GM23338 (cell line): ENCODE results near the gene CLSTN2. TPM values are rescaled to one million over a fixed set of nuclear protein-coding genes. Genes with fewer than 3 reads are reported as not detected.

Source experiments
- ATAC-seq: fragments of 200-7000 bp; cut with Tn5 transposase; 3 replicates; pipeline ENCODE4 v1.9.1; 2020
- DNase-seq: peaks from one replicate; pipeline ENCODE4 v3.0.0-alpha.2; 2015; ENCODE audit warnings: low spot score
- H2AFZ ChIP-seq: fragments of 200-600 bp; sonication (generic); 2 replicates; pipeline ENCODE4 v1.8.0; 2016; ENCODE audit warnings: antibody characterized with exemption, mild to moderate bottlenecking, moderate library complexity
- H3F3A ChIP-seq: fragments of 200-600 bp; sonication (generic); replicated peaks from 2 replicates; pipeline ENCODE4 v1.8.0; 2017; ENCODE audit warnings: antibody characterized with exemption, mixed run types, low read depth
- H3K27ac ChIP-seq: fragments of 200-600 bp; sonication (generic); 2 replicates; pipeline ENCODE4 v1.6.1; 2016; ENCODE audit warnings: low read depth
- H3K27me3 ChIP-seq: fragments of 200-600 bp; sonication (generic); 2 replicates; pipeline ENCODE4 v1.8.0; 2016; ENCODE audit warnings: mild to moderate bottlenecking, mixed run types, moderate library complexity; ENCODE audit not compliant: insufficient read depth
- H3K36me3 ChIP-seq: fragments of 200-600 bp; sonication (generic); 2 replicates; pipeline ENCODE4 v1.8.0; 2016; ENCODE audit warnings: mild to moderate bottlenecking; ENCODE audit not compliant: insufficient read depth
- H3K4me1 ChIP-seq: fragments of 200-600 bp; sonication (generic); 2 replicates; pipeline ENCODE4 v1.8.0; 2016; ENCODE audit warnings: mild to moderate bottlenecking, moderate library complexity; ENCODE audit not compliant: insufficient read depth
- H3K4me2 ChIP-seq: fragments of 200-600 bp; sonication (generic); 2 replicates; pipeline ENCODE4 v1.7.1; 2017; ENCODE audit warnings: mixed run types
- H3K4me3 ChIP-seq: fragments of 200-600 bp; sonication (generic); 2 replicates; pipeline ENCODE4 v1.6.1; 2016; ENCODE audit warnings: mixed run types
- H3K79me2 ChIP-seq: fragments of 200-600 bp; sonication (generic); replicated peaks from 2 replicates; pipeline ENCODE4 v1.8.0; 2017; ENCODE audit warnings: mild to moderate bottlenecking; ENCODE audit not compliant: insufficient read depth
- H3K9me2 ChIP-seq: fragments of 200-600 bp; sonication (generic); 2 replicates; pipeline ENCODE4 v1.8.0; 2017; ENCODE audit not compliant: insufficient read depth
- H4K20me1 ChIP-seq: fragments of 200-600 bp; sonication (generic); replicated peaks from 2 replicates; pipeline ENCODE4 v1.8.0; 2017; ENCODE audit warnings: mild to moderate bottlenecking; ENCODE audit not compliant: insufficient read depth
- H3K27ac Mint-ChIP-seq: 2 replicates; pipeline ENCODE4 v1.8.0; 2020; ENCODE audit warnings: inconsistent platforms, mild to moderate bottlenecking, moderate library complexity, mixed read lengths
- H3K27me3 Mint-ChIP-seq: 3 replicates; pipeline ENCODE4 v1.8.0; 2022; ENCODE audit warnings: low read depth, mild to moderate bottlenecking, moderate library complexity, mixed read lengths, inconsistent platforms; ENCODE audit not compliant: insufficient read depth, poor library complexity
- H3K36me3 Mint-ChIP-seq: 3 replicates; pipeline ENCODE4 v1.8.0; 2021; ENCODE audit warnings: low read depth, mild to moderate bottlenecking, inconsistent platforms, moderate library complexity, mixed read lengths
- H3K4me1 Mint-ChIP-seq: 3 replicates; pipeline ENCODE4 v1.8.0; 2020; ENCODE audit warnings: mild to moderate bottlenecking, inconsistent platforms, mixed read lengths
- H3K4me3 Mint-ChIP-seq: 3 replicates; pipeline ENCODE4 v1.8.0; 2021; ENCODE audit warnings: moderate library complexity, mild to moderate bottlenecking, inconsistent platforms, mixed read lengths
- H3K9me3 Mint-ChIP-seq: 3 replicates; pipeline ENCODE4 v1.8.0; 2020; ENCODE audit warnings: moderate library complexity, mild to moderate bottlenecking, inconsistent platforms, mixed read lengths
- CREB1 ChIP-seq: fragments of 250-450 bp; sonication (Bioruptor Pico); IDR thresholded peaks from 2 replicates; pipeline ENCODE4 v1.5.0; 2020; ENCODE audit warnings: low read depth, mild to moderate bottlenecking, moderate library complexity
- CTCF ChIP-seq, 2 experiments: fragments of 200-600 bp in 1 of 2; sonication (generic) in 1 of 2; conservative IDR thresholded peaks; 2 replicates each; pipeline versions ENCODE4 v1.5.1 to v1.6.1; 2016 to 2017; ENCODE audit warnings: antibody characterized with exemption in 2 of 2, low read depth in 2 of 2, mild to moderate bottlenecking in 2 of 2, moderate library complexity in 1 of 2
- JUNB ChIP-seq: IDR thresholded peaks from one replicate; pipeline ENCODE4 v1.6.1; 2016; ENCODE audit warnings: antibody characterized with exemption; ENCODE audit not compliant: unreplicated experiment
- REST ChIP-seq: IDR thresholded peaks from one replicate; pipeline ENCODE4 v1.6.1; 2018; ENCODE audit warnings: antibody characterized with exemption; ENCODE audit not compliant: unreplicated experiment
- ZNF331 ChIP-seq: fragments of 250-450 bp; sonication (Bioruptor Pico); IDR thresholded peaks from 2 replicates; pipeline ENCODE4 v1.5.0; 2020; ENCODE audit warnings: low read depth, mild to moderate bottlenecking, moderate library complexity
- polyA plus RNA-seq: library from polyadenylated mRNA; unstranded; fragments of >200 nt; fragmentation: Nextera tagmentation; extraction: Ambion mirVana; gene quantifications from 2 replicates; pipeline ENCODE4 v1.2.1, GENCODE V29; 2016
- total RNA-seq: library from RNA; depleted of rRNA; stranded (reverse); fragments of >200 nt; shearing (Covaris generic); gene quantifications from 2 replicates; pipeline ENCODE4 v1.2.3, GENCODE V29; 2014

The CLSTN2 gene
- total and polyA plus RNA-seq, 2 experiments from 2014 or later, result 0.11 to 0.83 TPM

DNA sequence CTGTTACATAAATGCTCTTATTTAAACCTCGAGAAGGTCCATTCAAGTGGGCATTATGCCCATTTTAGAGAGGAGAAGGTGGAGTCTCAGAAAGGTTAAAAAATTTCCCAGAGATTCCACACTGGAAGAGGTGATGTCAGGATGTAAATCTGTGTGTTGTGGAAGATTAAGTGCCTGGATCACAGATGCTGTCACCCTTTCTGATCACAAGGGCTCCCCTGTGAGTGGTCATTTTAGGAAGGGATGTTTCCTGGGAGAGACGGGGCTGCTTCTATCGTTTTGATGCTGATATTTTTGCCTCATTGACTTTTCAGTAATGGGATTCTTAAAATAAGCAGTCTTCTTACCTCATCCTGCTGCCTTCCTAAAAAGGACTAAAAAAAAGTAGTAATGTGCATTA lies 132.5 kb downstream of the CLSTN2 start:
- no peaks in the 10 kb centered on the region for H3K9me3 Mint-ChIP-seq
- no peaks in the 10 kb centered on the region for H3K27me3 Mint-ChIP-seq
- Histone ChIP-seq H3K36me3 (no peaks in the 10 kb centered on the region), H3K4me2 (no peak overlapping the region), H3F3A (no peaks in the 10 kb centered on the region), H3K79me2 (no peaks in the 10 kb centered on the region), H3K4me3 (no peak overlapping the region), H3K9me2 (no peaks in the 10 kb centered on the region; the same call in 1 of the 2 replicates), H3K4me1 (no peaks in the 10 kb centered on the region), H3K27ac (no peak overlapping the region), H4K20me1 (no peaks in the 10 kb centered on the region), H2AFZ (no peak overlapping the region), H3K27me3 (no peaks in the 10 kb centered on the region)
- ATAC-seq (no peak), DNase-seq (no peak)
- no peak overlapping the region for H3K27ac Mint-ChIP-seq
- TF ChIP-seq ZNF331, result no peak
- no peak for TF ChIP-seq CREB1 (CRISPR knock-in tag)
- no peak for TF ChIP-seq CTCF (conservative IDR thresholded peaks at IDR 0.05; ENCODE audit: low read depth in 2 of 2)
- H3K36me3 Mint-ChIP-seq, result no peaks in the 10 kb centered on the region
- no peak overlapping the region for H3K4me3 Mint-ChIP-seq
- H3K4me1 Mint-ChIP-seq, result no peaks in the 10 kb centered on the region

DNA sequence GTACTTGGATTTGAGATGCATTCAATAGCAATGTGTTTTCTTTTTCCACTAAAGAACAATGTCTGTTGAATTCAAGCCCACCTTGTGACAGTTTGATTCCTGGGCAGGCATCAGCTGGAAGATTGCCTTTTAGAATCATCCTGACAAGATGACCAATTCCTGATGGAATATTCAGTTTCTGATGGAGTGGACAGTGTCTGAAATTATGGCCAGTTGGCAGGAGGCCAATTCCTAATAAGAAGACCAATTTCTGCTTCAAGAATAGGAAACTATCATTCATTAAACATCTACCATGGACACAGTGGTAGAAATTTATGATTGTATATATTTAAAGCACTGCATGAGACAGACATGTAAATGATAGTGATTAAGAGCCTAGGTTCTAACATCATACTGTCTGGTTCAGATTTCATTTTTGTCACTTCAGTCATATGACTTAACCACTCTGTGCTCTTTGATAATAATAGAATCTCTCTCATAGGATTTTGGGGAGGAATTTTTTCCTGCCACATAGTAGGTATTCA lies 133.6 kb downstream of the CLSTN2 start:
- Mint-ChIP-seq H3K9me3 (no peaks in the 10 kb centered on the region), H3K4me3 (no peak overlapping the region), H3K36me3 (no peaks in the 10 kb centered on the region), H3K4me1 (no peaks in the 10 kb centered on the region), H3K27ac (no peak overlapping the region), H3K27me3 (no peaks in the 10 kb centered on the region)
- no peaks in the 10 kb centered on the region for H3K36me3 ChIP-seq
- ATAC-seq, result no peak
- no peaks in the 10 kb centered on the region for H4K20me1 ChIP-seq
- no peak for DNase-seq
- H3K79me2 ChIP-seq, result no peaks in the 10 kb centered on the region
- no peaks in the 10 kb centered on the region for H3K4me1 ChIP-seq
- no peaks in the 10 kb centered on the region for H3F3A ChIP-seq
- TF ChIP-seq JUNB (no peak), REST (no peak), CREB1 (CRISPR knock-in tag) (no peak)
- no peak overlapping the region for H3K27ac ChIP-seq
- H3K4me2 ChIP-seq, result no peak overlapping the region
- no peaks in the 10 kb centered on the region; the same call in 1 of the 2 replicates for H3K9me2 ChIP-seq
- H2AFZ ChIP-seq, result no peak overlapping the region
- H3K4me3 ChIP-seq, result no peak overlapping the region
- H3K27me3 ChIP-seq, result no peaks in the 10 kb centered on the region
